Tibial nerve (tissue), 4 donors: ENCODE data around the gene PDRG1.

ENCODE experiments used
- CTCF ChIP-seq, 5 experiments: fragments of 200-600 bp in 3 of 5; fragments of 450-650 bp in 2 of 5; sonication (generic) in 3 of 5; IDR thresholded peaks; one replicate each; pipeline ENCODE4 v1.5.1; 2016 to 2019; ENCODE audit warnings: antibody characterized with exemption in 5 of 5, mild to moderate bottlenecking in 3 of 5, moderate library complexity in 2 of 5
- EP300 ChIP-seq, 2 donors: sonication (generic); formaldehyde crosslinking; IDR thresholded peaks; one replicate each; pipeline ENCODE4 v1.6.1; 2017; ENCODE audit warnings: antibody characterized with exemption in 2 of 2, mild to moderate bottlenecking in 1 of 2
- POLR2A ChIP-seq, 2 donors: fragments of 450-650 bp; IDR thresholded peaks; one replicate each; pipeline ENCODE4 v1.6.1; 2017; ENCODE audit warnings: antibody characterized with exemption in 2 of 2, mild to moderate bottlenecking in 2 of 2, moderate library complexity in 2 of 2

GRCh38 chr20:31974951-31975487 is 23.2 kb upstream of the PDRG1 start:
- TF ChIP-seq POLR2A (IDR thresholded peaks at IDR 0.05) (no peak), CTCF (IDR thresholded peaks at IDR 0.05) (no peak), EP300 (IDR thresholded peaks at IDR 0.05) (no peak)
